HG03045 (cell line): ENCODE data around the gene APOM.

Source experiments
- ATAC-seq: cut with Tn5 transposase; IDR thresholded peaks from one replicate; pipeline ENCODE4 v1.9.1; 2021; ENCODE audit warnings: mild to moderate bottlenecking, moderate library complexity; ENCODE audit not compliant: unreplicated experiment

The APOM gene

DNA sequence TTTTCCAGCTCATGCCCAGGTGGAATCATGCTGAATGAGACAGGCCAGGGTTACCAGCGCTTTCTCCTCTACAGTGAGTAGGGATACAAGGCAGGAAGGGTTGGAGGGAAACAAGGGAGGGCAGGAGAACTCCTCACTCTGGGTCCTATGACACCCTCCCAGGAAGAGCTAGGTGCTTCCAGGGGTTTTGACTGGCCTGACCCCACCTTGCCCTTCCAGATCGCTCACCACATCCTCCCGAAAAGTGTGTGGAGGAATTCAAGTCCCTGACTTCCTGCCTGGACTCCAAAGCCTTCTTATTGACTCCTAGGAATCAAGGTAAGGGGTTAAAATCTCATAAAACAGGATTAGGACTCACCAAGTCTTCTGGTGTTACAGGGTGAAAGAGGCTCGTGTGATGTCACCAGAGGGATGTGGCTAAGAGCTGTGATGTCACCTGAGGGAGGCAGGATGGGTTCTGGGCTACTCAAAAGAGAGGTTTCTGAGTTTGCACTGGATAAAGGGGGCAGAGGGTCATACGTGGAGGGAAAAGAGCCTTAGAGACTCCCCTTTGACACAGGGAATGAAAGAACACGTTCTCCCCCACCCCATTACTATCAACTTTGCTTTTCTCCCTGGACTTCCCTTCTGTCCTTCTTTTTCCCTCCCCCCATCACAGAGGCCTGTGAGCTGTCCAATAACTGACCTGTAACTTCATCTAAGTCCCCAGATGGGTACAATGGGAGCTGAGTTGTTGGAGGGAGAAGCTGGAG lies 1.9 kb downstream of the APOM start:
- ATAC-seq: no peak

DNA sequence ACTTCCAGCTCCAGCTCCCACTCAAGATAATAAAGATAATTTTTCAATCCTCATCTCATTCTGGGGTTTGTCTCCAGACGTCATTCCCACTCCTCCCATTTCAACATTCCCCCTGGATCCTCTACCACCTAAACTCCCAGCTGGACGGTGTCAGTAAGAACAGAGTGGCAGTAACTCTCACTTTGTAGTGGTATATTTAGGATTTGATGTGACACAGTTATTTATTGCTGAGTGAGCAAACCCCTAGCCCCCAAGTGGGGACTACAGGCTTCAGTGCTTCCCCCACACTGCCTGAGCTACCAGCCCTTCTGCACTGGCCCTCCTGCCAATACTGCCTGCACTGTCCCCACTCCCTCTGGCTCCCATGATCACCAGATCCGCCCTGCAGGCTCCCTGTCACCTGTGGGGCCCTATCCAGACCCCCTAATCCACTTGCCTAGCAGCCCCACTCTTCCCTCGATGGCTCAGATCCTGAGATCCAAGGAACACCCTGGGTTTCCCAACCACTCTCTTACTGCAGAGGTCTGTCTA lies 2.5 kb downstream of the APOM start:
- ATAC-seq: no peak

DNA sequence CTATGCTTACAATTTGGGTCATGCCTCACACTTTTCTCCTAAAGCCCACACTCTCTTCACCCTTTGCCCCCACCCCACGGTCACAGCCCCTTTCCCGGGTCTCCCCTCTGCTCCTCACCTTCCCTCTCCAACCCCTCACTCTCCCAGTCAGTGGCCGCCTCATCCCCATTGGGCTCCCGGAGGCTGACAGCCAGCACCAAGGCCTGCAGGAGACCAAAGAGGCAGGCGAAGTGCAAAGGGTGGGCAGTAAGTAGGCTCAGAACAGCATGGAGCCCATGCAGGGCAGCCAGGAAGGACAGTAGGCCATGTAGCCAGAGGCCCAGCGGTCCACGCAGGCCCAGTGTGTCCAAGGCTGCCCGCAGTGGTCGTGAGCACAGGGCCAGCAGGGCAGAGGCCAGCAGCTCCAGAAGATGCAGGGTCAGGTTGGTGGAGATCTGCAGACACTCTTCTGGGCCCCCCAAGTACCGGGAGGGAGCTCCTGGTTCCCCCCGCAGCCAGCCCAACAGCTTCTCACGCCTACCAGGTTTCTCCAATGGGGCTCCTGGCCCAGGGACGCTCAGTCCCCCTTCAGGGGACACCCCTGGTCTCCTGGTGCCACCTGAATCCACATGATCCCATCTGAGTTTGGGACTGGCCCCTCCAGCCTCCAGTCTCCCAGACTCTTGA lies 3.4 kb downstream of the APOM start:
- ATAC-seq: no peak

DNA sequence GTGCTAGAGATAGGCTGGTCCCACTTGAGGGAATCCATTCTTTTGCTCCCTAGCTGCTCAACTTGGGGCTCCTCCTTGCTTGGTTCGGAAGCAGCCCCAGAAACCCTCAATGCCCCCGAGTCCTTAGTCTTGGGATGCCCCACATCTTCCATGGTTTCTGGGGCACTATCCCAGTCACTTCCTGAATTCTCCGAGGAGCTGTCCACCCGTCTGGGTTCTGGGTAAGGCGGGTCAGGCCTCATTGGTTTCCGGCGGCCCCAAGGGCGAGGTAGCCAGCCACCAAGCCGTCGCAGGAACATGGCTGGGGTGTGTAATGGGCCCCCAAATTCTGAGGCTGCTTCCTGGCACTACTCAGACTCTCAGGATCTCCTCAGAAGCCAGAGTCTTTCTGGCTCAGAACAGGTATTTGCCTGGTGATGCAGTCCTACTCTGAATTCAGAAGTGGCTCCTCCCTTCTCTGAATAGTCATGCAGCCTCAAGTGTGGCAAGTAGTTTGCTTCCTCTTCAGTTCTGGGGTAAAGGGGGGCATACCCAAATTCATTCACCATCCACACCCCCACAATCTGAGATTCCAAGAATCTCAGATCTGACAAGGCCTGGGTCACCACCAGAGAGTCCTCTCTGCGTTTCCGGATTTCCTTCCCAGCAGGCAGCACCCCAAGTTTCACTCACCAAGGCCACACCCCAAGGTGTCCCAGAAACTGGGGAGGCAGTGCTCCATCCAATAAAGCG lies 4.1 kb downstream of the APOM start:
- ATAC-seq: no peak

DNA sequence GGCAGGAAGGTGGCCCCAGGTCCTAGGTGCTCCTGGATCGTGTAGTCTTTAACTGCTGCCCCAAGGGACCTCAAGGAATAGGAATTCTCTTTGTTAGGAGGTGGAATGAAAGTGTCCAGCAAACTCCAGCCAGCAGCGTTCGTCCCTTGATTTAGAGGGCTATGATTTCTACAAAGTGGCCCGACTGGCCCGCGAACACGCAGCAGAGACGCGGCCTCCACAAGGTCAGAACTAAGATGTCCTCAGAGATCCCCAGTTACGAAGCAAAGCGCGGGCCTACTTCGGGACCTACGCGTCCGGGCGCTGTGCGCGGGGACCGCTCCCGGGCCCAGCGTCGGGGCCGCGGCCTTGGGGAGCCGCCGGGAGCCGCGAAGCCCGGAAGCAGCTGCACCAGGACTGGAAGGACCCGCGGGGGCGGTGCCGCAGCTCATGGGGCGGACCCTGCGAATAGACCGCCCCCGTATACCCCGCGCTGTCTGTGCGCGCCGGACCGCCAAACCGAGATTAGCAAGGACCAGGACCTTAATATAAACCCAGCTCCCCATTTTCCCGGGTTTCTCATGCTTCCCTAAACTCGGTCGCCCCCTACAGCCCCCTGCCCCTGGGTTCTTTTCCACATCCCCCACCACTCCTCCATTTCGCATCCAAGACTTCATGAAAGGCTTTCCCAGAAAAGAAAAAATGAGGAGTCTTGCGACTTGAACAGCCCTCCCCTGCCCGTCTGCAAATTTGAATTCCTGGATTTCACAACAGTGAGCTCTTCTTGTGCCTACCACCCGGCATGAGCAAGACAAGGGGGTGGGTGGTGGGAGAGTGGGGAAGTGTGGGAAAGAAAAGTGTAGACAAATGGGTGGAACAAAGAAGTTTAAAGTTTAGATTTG lies 4.9 kb downstream of the APOM start, which contains the start of gene C6orf47:
Gene C6orf47, minus strand, starts transcription at position 398 of the 881 bp plus-strand sequence. CDS start 831 bp downstream, outside the sequence.
- peak; percentile 41 for ATAC-seq

DNA sequence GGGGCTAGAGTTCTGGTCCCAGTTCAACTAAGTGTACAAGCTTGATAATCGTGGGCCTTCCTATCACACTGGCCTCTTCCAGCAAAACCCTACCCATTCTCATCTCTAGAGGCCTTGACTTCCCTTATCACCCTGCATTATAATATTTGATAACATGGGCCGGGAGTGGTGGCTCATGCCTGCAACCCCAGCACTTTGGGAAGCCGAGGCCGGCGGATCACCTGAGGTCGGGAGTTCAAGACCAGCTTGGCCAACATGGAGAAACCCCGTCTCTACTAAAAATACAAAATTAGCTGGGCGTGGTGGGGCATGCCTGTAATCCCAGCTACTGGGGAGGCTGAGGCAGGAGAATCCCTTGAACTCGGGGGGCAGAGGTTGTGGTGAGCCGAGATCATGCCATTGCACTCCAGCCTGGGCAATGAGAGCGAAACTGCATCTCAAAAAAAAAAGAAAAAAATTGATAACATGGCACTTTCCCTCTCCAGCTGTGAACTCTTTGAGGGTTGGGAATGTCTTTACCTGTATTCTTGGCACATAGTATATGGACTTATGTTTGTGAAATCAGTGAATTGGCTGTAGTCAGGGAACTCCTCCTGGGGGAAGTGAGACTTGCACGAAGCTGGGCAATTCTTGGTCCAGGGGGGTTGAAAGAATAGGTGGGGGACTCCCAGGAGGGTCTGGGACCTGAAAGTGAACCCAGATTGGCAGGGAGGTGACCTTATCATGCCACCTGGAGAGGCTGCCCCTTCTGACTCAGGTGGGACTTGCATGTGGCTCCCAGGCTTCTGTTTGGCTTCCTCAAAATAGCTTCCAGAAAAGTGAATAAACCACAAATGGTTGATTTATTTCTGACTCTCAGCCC lies 5.8 kb downstream of the APOM start:
- ATAC-seq: no peak

DNA sequence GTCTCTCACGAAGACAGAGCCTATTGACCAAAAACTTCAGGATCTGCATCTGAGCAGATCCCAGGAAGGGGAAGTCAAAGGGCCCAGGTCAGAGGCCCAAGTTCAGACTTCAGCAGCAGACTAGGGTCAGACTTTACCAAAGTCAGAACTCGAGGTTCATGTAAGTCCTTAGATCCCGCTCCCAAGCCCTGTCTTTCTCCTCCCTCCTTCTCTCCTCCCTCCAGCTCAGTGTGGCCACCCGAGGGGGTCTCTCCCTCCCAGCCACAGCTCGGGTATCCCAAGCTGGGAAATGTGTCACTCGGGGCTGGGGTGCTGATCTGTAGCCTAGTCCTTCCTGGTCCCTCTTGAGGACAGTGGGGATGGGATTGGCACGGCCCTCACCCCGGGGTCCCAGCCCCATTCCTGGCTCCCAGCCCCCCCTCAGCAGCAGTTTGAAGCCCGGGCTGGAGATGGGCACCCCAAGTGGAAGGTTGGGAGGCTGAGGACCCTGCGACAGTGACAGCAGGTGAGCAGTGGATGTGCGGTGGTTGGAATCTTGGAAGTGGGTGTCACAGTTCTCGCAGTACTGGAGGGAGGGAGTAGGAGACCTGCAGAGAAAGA lies 6.5 kb downstream of the APOM start:
- ATAC-seq: no peak

DNA sequence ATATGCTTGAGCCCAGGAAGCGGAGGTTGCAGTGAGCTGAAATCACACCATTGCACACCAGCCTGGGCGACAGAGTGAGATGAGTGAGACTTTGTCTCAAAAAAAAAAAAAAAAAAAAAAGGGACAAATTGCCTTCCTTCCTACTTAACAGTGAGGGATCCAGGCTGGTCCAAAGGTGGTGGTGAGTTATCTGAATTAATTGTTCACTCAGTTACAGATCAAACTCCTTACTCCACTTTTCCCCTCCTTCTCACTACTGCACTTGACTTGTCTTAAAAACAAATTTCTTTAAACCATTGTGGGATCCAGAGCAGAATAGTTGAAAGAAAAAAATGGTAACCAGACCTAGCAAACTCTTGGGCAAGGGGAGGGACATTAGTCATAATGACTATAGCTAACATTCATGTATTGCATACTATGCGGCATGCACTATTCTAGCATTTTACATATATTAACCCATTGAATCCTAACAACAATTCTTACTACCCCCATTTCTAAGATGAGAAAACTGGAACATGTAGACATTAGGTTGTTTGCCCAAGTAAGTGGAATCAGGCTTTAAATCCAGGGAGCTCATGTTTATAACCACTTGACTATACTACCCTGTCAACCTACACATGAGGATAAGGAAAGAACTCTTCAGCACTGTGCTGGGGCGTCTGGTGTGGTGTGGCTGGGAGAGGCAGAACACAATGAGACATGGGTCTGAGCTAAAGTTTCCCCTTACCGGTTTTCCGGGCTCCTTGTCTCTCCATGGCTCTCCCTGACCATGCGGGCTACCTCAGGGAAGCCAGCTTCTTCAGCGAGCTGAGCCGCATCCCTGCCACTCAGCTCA lies 7.6 kb downstream of the APOM start:
- ATAC-seq: no peak

DNA sequence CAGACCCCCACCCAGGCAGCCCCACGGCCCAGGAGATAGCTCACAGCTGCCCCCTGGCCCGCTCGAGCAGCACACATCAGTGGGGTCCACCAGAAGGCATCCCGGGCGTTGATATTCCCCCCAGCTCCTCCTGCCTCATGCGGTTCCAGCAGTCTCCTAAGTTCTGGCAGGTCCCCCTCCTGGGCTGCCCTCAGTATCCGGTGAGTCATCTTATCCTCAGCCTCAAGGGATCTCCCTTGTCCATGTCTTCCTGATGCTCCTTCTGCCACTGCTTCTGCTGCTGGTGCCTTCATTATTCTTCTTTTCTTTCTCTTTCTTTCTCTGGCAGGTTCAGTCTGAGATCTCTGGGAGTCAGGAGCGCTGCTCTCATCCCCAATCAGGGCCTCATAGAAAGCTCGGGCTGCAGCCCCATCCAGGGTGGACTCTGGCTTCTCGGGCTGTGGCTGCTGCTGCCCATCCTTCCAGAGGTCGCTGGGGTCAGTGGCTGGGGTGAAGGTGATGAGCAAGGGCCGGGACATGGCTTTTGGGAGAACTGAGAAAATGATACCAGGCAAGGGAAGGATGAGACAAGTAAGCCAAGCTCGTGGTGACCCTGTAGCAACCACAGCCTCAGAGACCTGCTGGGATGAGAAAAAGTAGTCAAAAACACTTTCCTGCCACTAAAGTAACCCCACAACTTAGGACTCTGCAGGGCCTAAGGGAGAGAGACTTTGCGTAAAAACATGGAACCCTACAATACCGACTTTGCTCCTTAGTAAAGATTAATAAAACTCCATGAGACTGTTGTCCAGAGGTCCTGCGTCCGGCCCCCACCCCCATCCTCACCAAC lies 8.5 kb downstream of the APOM start:
- ATAC-seq: no peak

DNA sequence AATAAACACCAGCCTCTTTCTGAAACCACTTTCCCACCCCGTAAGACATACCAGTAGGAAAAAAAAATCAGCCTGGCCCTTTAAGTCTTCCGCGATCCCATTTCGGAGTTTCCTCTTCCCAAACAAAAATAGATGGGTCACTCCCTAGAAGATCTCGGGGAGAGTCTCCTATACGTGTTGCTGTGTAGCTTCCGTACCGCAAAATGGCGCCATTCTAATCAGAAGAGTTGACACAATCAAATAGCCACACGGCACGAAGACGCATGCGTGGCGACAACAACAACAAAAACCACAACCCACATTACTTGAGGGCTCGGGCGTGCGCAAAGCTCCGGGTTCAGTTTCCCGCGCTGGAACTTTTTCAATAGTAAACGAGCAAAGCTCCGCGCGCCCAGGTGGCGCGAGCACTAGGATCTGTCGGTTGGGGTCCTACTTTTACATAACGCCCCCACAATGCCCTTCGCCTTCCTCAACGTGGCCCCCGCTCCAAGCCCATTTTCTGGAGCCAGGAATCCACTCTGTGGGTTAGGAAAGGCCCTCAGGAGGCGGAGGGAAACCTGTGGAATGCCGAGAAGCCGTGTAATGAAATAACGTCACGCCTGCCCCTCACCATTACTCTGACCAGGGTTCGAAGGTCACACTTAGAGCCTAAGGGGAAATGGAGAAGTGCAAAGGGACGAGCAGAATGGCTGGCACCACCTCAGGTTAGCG lies 9.3 kb downstream of the APOM start, which contains the start of gene GPANK1:
Gene GPANK1, minus strand, starts transcription at position 208 of the 711 bp plus-strand sequence. CDS start 519 bp downstream, outside the sequence.
- ATAC-seq: peak; percentile 28

DNA sequence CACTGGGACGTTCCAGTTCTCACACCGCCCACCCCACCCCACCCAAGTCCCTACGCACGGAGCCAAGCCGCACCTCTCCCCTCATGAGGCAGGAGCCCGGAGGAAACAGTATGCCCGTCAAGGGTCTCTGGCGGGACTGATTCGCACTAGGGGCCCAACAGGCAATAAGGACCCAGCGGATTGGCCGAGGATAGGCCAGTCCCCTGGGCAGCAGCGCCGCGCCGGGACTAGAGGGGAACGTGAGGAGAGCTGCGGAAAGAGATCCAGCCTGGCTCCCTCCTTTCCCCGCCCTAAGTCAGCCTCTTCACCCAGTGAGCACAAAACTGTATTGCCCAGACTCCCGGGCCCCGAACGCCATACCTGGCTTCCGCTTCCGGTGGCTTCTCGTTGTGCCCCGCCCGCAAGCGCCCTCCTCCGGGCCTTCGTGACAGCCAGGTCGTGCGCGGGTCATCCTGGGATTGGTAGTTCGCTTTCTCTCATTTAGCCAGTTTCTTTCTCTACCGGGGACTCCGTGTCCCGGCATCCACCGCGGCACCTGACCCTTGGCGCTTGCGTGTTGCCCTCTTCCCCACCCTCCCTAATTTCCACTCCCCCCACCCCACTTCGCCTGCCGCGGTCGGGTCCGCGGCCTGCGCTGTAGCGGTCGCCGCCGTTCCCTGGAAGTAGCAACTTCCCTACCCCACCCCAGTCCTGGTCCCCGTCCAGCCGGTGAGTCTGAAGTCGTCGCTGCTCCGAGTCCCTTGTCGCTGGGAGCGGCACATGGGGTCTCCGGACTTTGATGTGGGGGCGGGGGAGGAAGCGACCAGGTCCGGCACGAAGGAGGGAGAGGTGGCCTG lies 10.0 kb downstream of the APOM start, which contains the start of gene CSNK2B:
Gene CSNK2B, plus strand, starts transcription at position 580 of the 836 bp plus-strand sequence. CDS start 752 bp downstream, outside the sequence.
- peak; percentile 76 for ATAC-seq

DNA sequence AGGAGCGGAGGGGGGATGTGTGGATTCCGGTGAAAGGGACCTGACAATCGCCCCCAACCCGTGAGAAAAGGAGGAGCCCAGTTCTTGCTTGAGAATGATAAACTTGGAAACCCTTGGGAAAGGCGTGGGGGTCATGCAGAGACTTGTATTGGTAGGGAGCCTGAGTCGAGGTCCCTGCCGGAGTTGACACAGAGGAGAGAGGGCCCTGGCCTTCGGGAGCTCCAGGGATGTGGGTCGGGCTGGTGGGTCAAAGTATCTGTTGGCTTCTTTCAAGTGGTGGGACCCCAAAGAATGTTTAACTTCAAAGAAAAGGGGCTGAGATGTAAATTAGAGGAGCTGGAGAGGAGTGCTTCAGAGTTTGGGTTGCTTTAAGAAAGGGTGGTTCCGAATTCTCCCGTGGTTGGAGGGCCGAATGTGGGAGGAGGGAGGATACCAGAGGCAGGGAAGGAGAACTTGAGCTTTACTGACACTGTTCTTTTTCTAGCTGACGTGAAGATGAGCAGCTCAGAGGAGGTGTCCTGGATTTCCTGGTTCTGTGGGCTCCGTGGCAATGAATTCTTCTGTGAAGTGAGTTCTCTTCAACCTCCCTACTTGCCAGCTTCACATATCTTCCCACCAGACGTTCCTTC lies 10.8 kb downstream of the APOM start:
- no peak for ATAC-seq

DNA sequence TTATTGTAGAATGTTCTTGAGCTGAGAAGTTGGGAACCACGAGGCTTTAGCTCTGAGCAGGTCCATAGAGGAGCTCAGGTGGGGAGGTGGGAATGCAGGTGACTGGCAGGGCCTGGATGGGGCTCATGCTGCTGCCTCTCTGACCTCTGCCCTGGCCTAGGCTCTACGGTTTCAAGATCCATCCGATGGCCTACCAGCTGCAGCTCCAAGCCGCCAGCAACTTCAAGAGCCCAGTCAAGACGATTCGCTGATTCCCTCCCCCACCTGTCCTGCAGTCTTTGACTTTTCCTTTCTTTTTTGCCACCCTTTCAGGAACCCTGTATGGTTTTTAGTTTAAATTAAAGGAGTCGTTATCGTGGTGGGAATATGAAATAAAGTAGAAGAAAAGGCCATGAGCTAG lies 14.0 kb downstream of the APOM start, which contains the start of gene LY6G5B:
Gene LY6G5B, plus strand, starts transcription at position 301 of the 400 bp plus-strand sequence. CDS start 975 bp downstream, outside the sequence.
- ATAC-seq: no peak

DNA sequence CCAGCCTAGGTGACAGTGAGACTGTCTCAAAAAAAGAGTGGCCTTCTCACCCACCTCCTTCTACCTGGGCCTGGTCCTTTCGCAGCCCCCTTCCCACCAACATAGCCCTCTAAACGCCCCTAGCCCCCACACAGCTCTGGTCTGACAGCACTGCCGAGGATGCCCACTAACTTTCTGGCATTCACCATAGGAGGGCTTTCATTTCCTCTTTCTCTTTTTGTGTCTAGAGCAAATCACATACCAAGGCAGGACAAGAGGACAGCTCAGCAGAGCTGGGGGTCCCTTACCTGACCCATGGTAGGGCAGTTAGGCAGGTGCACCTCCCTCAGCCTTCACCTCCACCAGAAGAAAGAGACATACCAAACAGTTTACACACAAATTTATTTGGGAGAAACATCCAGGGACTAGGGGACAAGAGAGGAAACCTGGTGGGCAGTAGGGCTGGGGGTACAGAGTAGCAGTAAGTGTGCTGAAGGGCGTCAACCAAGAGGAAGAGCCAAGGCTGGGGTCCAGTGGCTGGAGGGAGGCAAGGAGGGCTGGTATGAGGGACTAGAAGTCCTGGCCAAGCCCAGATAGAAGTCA lies 20.7 kb downstream of the APOM start:
- no peak for ATAC-seq

DNA sequence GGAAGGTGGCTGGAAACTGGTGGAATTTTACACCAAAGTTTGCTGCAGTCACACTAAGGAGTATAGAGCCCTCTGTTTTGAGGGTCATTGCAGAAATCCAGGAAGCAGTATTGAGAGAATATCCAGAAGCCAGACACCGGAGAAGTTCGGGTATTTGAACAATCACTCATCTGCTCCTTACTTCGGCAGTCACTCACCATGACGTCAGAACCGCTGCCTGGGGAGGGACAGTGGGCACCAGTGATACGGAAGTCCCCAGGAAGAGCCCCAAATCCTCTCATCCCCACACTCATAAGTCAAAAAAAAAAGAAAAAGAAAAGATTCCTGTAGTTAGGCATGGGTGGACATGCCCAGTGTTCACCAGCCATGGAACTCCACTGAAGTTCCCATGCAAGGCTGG lies 21.2 kb downstream of the APOM start:
- ATAC-seq: no peak
